ENCODE measurements around the gene SERPINB12. TPM values are rescaled to one million over a fixed set of nuclear protein-coding genes. Genes with fewer than 3 reads are reported as not detected.

Gene SERPINB12
- total RNA-seq, 1 donor from 2014 or later, result not detected

- H3K4me3 Mint-ChIP-seq, result no peak overlapping the region
Observed at GRCh38 chr18:63562284-63562683, 20.1 kb downstream of the SERPINB12 start.

GRCh38 chr18:63564021-63564420, 21.9 kb downstream of the SERPINB12 start:
- no peaks in the 10 kb centered on the region for H3K36me3 Mint-ChIP-seq (ENCODE audit: low read depth)
- DNase-seq (ENCODE audit: low read depth, low spot score), result no peak
- peaks cover 2% of the 10 kb centered on the region for H3K9me3 Mint-ChIP-seq
- H3K27ac Mint-ChIP-seq (ENCODE audit: unreplicated experiment), result no peak overlapping the region
- H3K4me3 Mint-ChIP-seq, result no peak overlapping the region
- no peak for TF ChIP-seq CTCF (conservative IDR thresholded peaks at IDR 0.05)
- H3K4me1 Mint-ChIP-seq, result no peaks in the 10 kb centered on the region
- H3K27me3 Mint-ChIP-seq (ENCODE audit: low read depth), result no peaks in the 10 kb centered on the region

More at GRCh38 chr18:63562284-63562683, 20.1 kb downstream of the SERPINB12 start:
- Mint-ChIP-seq H3K27me3 (ENCODE audit: low read depth) (no peaks in the 10 kb centered on the region), H3K27ac (ENCODE audit: unreplicated experiment) (no peak overlapping the region), H3K4me1 (no peaks in the 10 kb centered on the region), H3K9me3 (peaks cover 2% of the 10 kb centered on the region), H3K36me3 (ENCODE audit: low read depth) (no peaks in the 10 kb centered on the region)
- no peak for DNase-seq (ENCODE audit: low read depth, low spot score)
- no peak for TF ChIP-seq CTCF (conservative IDR thresholded peaks at IDR 0.05)

GRCh38 chr18:63564561-63564960, 22.4 kb downstream of the SERPINB12 start:
- no peak for DNase-seq (ENCODE audit: low read depth, low spot score)
- TF ChIP-seq CTCF (conservative IDR thresholded peaks at IDR 0.05), result no peak
- Mint-ChIP-seq H3K27ac (ENCODE audit: unreplicated experiment) (no peak overlapping the region), H3K36me3 (ENCODE audit: low read depth) (no peaks in the 10 kb centered on the region), H3K9me3 (peaks cover 2% of the 10 kb centered on the region), H3K4me1 (no peaks in the 10 kb centered on the region), H3K27me3 (ENCODE audit: low read depth) (no peaks in the 10 kb centered on the region), H3K4me3 (no peak overlapping the region)

GRCh38 chr18:63567276-63567675, 25.1 kb downstream of the SERPINB12 start:
- Mint-ChIP-seq H3K9me3 (peaks cover 2% of the 10 kb centered on the region), H3K36me3 (ENCODE audit: low read depth) (no peaks in the 10 kb centered on the region), H3K27me3 (ENCODE audit: low read depth) (no peaks in the 10 kb centered on the region), H3K27ac (ENCODE audit: unreplicated experiment) (no peak overlapping the region), H3K4me1 (no peaks in the 10 kb centered on the region), H3K4me3 (no peak overlapping the region)
- TF ChIP-seq CTCF (conservative IDR thresholded peaks at IDR 0.05), result no peak
- DNase-seq (ENCODE audit: low read depth, low spot score), result no peak

GRCh38 chr18:63567825-63568224, 25.7 kb downstream of the SERPINB12 start:
- no peak for DNase-seq (ENCODE audit: low read depth, low spot score)
- H3K9me3 Mint-ChIP-seq, result peaks cover 2% of the 10 kb centered on the region
- no peak overlapping the region for H3K27ac Mint-ChIP-seq (ENCODE audit: unreplicated experiment)
- no peak for TF ChIP-seq CTCF (conservative IDR thresholded peaks at IDR 0.05)
- no peaks in the 10 kb centered on the region for H3K4me1 Mint-ChIP-seq
- H3K27me3 Mint-ChIP-seq (ENCODE audit: low read depth), result no peaks in the 10 kb centered on the region
- no peaks in the 10 kb centered on the region for H3K36me3 Mint-ChIP-seq (ENCODE audit: low read depth)
- H3K4me3 Mint-ChIP-seq, result no peak overlapping the region

- Mint-ChIP-seq H3K27ac (ENCODE audit: unreplicated experiment) (no peak overlapping the region), H3K4me3 (no peak overlapping the region), H3K9me3 (peaks cover 2% of the 10 kb centered on the region), H3K4me1 (no peaks in the 10 kb centered on the region), H3K36me3 (ENCODE audit: low read depth) (no peaks in the 10 kb centered on the region), H3K27me3 (ENCODE audit: low read depth) (no peaks in the 10 kb centered on the region)
- no peak for DNase-seq (ENCODE audit: low read depth, low spot score)
- no peak for TF ChIP-seq CTCF (conservative IDR thresholded peaks at IDR 0.05)
Observed at GRCh38 chr18:63570721-63571120, 28.6 kb downstream of the SERPINB12 start.

All from neural crest cell (in vitro differentiated cells).